Osteocyte (in vitro differentiated cells): Measurements from ENCODE around the gene PDE10A. TPM values are rescaled to one million over a fixed set of nuclear protein-coding genes. Genes with fewer than 3 reads are reported as not detected.
"Not testable (repeated sequence)": the region's sequence is repeated elsewhere in the genome, so short reads cannot be mapped to it uniquely, and the experiment has no call there.

ENCODE experiments used
- DNase-seq: peaks from one replicate; pipeline ENCODE4 v3.0.0; 2021; ENCODE audit warnings: mixed read lengths; ENCODE audit not compliant: unreplicated experiment; ENCODE audit errors: extremely low spot score
- H3K27ac Mint-ChIP-seq: one replicate; pipeline ENCODE4 v1.8.0; 2021; ENCODE audit warnings: mild to moderate bottlenecking, mixed read lengths; ENCODE audit not compliant: unreplicated experiment
- H3K27me3 Mint-ChIP-seq: one replicate; pipeline ENCODE4 v1.8.0; 2021; ENCODE audit warnings: mixed read lengths; ENCODE audit not compliant: unreplicated experiment
- H3K36me3 Mint-ChIP-seq: one replicate; pipeline ENCODE4 v1.8.0; 2021; ENCODE audit warnings: mixed read lengths; ENCODE audit not compliant: unreplicated experiment
- H3K4me1 Mint-ChIP-seq: one replicate; pipeline ENCODE4 v1.8.0; 2021; ENCODE audit warnings: mixed read lengths; ENCODE audit not compliant: unreplicated experiment
- H3K4me3 Mint-ChIP-seq: one replicate; pipeline ENCODE4 v1.8.0; 2021; ENCODE audit warnings: mild to moderate bottlenecking, moderate library complexity, mixed read lengths; ENCODE audit not compliant: unreplicated experiment
- H3K9me3 Mint-ChIP-seq: one replicate; pipeline ENCODE4 v1.8.0; 2021; ENCODE audit warnings: mixed read lengths; ENCODE audit not compliant: unreplicated experiment
- CTCF ChIP-seq: fragments of 200-600 bp; sonication (generic); IDR thresholded peaks from 2 replicates; pipeline ENCODE4 v1.5.0; 2021; ENCODE audit warnings: antibody characterized with exemption, mild to moderate bottlenecking, moderate library complexity
- total RNA-seq: library from RNA; stranded (reverse); gene quantifications from 2 replicates; pipeline ENCODE4 v1.2.1, GENCODE V29; 2021

Gene PDE10A
- total RNA-seq, 1 donor from 2014 or later, result 9.8 TPM

- no peak overlapping the region for H3K4me3 Mint-ChIP-seq
Measured at GRCh38 chr6:165469483-165469882, 193.6 kb downstream of the PDE10A start.

GRCh38 chr6:165468340-165469235 is 194.5 kb downstream of the PDE10A start:
- Mint-ChIP-seq H3K4me3 (no peak overlapping the region), H3K27me3 (no peaks in the 10 kb centered on the region), H3K9me3 (peaks cover 13% of the 10 kb centered on the region), H3K4me1 (no peaks in the 10 kb centered on the region), H3K27ac (no peak overlapping the region), H3K36me3 (no peaks in the 10 kb centered on the region)
- no peak for TF ChIP-seq CTCF
- DNase-seq, result no peak

More at GRCh38 chr6:165469483-165469882, 193.6 kb downstream of the PDE10A start:
- H3K27ac Mint-ChIP-seq, result no peak overlapping the region
- H3K27me3 Mint-ChIP-seq, result no peaks in the 10 kb centered on the region
- H3K4me1 Mint-ChIP-seq, result no peaks in the 10 kb centered on the region
- no peaks in the 10 kb centered on the region for H3K36me3 Mint-ChIP-seq
- TF ChIP-seq CTCF, result no peak
- H3K9me3 Mint-ChIP-seq, result peaks cover 6% of the 10 kb centered on the region
- DNase-seq, result no peak

- not testable (repeated sequence) for H3K4me3 Mint-ChIP-seq, DNase-seq, H3K4me1 Mint-ChIP-seq, H3K36me3 Mint-ChIP-seq, H3K27me3 Mint-ChIP-seq, H3K27ac Mint-ChIP-seq
- peaks cover 19% of the 10 kb centered on the region for H3K9me3 Mint-ChIP-seq
Measured at GRCh38 chr6:165463499-165463898, 199.5 kb downstream of the PDE10A start.

GRCh38 chr6:165459605-165460301 is 203.3 kb downstream of the PDE10A start:
- not testable (repeated sequence) for H3K4me3 Mint-ChIP-seq, H3K27ac Mint-ChIP-seq, H3K4me1 Mint-ChIP-seq, H3K36me3 Mint-ChIP-seq, H3K27me3 Mint-ChIP-seq, DNase-seq
- H3K9me3 Mint-ChIP-seq, result peaks cover 15% of the 10 kb centered on the region

GRCh38 chr6:165458134-165458533 is 204.9 kb downstream of the PDE10A start:
- TF ChIP-seq CTCF, result no peak
- DNase-seq, result no peak
- Mint-ChIP-seq H3K4me1 (peaks cover 8% of the 10 kb centered on the region), H3K27ac (no peak overlapping the region), H3K36me3 (no peaks in the 10 kb centered on the region), H3K4me3 (no peak overlapping the region), H3K9me3 (peaks cover 6% of the 10 kb centered on the region), H3K27me3 (no peaks in the 10 kb centered on the region)

- Mint-ChIP-seq H3K27me3 (no peaks in the 10 kb centered on the region), H3K4me3 (no peak overlapping the region), H3K9me3 (no peaks in the 10 kb centered on the region), H3K27ac (no peak overlapping the region), H3K4me1 (peaks cover 8% of the 10 kb centered on the region), H3K36me3 (no peaks in the 10 kb centered on the region)
- no peak for TF ChIP-seq CTCF
- no peak for DNase-seq
Measured at GRCh38 chr6:165456286-165456685, 206.8 kb downstream of the PDE10A start.
